ENCODE measurements around the gene ZNF630.
"Not testable (repeated sequence)": the region's sequence is repeated elsewhere in the genome, so short reads cannot be mapped to it uniquely, and the experiment has no call there.

DNA sequence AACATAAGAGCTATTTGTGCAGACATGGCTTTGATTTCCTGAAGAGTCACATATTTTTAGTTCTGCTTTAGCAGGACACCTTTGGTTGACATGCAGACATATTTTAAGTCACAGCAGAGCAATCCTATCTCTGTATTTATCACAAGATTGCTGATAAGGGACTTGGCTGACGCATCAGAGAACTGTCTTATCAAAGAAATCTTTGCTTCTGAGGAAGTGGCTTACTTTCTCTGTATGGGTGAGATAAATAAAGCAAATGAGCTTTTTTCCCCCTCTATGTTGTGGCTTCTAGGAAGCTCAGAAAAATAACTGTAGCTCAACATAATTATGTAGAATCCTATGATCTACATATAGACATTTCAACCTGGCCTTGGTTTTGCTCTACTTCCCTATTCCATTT lies 51.5 kb downstream of the ZNF630 start:
- TF ChIP-seq RFX5 (IDR thresholded peaks at IDR 0.05; ENCODE audit: low read length); TCF12 (IDR thresholded peaks at IDR 0.05): not testable (repeated sequence)
